CD4-positive, alpha-beta T cell (primary cell): ENCODE data around the gene TSPAN18. TPM values are rescaled to one million over a fixed set of nuclear protein-coding genes. Genes with fewer than 3 reads are reported as not detected.

Source experiments
- ATAC-seq: fragments of 200-7000 bp; cut with Tn5 transposase; one replicate; pipeline ENCODE4 v1.10.0; 2022; ENCODE audit warnings: mild to moderate bottlenecking; ENCODE audit not compliant: poor library complexity
- CTCF ChIA-PET: fragments of 350-600 bp; sonication (Branson Sonifier 250); formaldehyde crosslinking; loops from one replicate; lab custom pipeline; 2021; ENCODE audit warnings: antibody characterized with exemption, inconsistent platforms; lab: Charles Lee
- POLR2A ChIA-PET: fragments of 350-600 bp; sonication (Branson Sonifier 250); formaldehyde crosslinking; loops from one replicate; lab custom pipeline; 2021; ENCODE audit warnings: antibody characterized with exemption, inconsistent platforms; lab: Charles Lee
- DNase-seq, 14 experiments: peaks; one replicate each; pipeline ENCODE4 v3.0.0-alpha.2; 2013 to 2020; ENCODE audit warnings: mixed read lengths in 2 of 14
- H3K27ac ChIP-seq, 2 donors: one replicate each; pipeline versions ENCODE4 v1.5.1 to v1.7.0; 2013; ENCODE audit warnings: low read length in 2 of 2, low read depth in 1 of 2, mild to moderate bottlenecking in 1 of 2
- H3K27me3 ChIP-seq, 2 experiments: 1 replicate in 1 of 2; 2 replicates in 1 of 2; pipeline versions ENCODE4 v1.6.1 to v1.7.0; 2013; ENCODE audit warnings: low read length in 2 of 2, control low read depth in 1 of 2, mild to moderate bottlenecking in 1 of 2, moderate library complexity in 1 of 2; ENCODE audit not compliant: insufficient read depth in 2 of 2, control insufficient read depth in 1 of 2
- H3K36me3 ChIP-seq: one replicate; pipeline ENCODE4 v1.6.1; 2013; ENCODE audit warnings: low read length, control low read depth; ENCODE audit not compliant: insufficient read depth
- H3K4me1 ChIP-seq: one replicate; pipeline ENCODE4 v1.6.1; 2013; ENCODE audit warnings: low read length, control low read depth; ENCODE audit not compliant: insufficient read depth
- H3K4me3 ChIP-seq: one replicate; pipeline ENCODE4 v1.5.1; 2013; ENCODE audit warnings: mild to moderate bottlenecking, low read length, moderate library complexity
- H3K9me3 ChIP-seq, 2 experiments: 1 replicate in 1 of 2; 2 replicates in 1 of 2; pipeline versions ENCODE4 v1.6.1 to v1.7.0; 2013; ENCODE audit warnings: low read length in 2 of 2, mild to moderate bottlenecking in 2 of 2, control low read depth in 1 of 2, moderate library complexity in 1 of 2; ENCODE audit not compliant: control insufficient read depth in 1 of 2, insufficient read depth in 1 of 2
- H3K27ac Mint-ChIP-seq: one replicate; pipeline ENCODE4 v1.8.0; 2020; ENCODE audit warnings: mixed read lengths
- H3K27me3 Mint-ChIP-seq: one replicate; pipeline ENCODE4 v1.8.0; 2021; ENCODE audit warnings: mixed read lengths
- H3K36me3 Mint-ChIP-seq: one replicate; pipeline ENCODE4 v1.8.0; 2021; ENCODE audit warnings: low read depth, mixed read lengths
- H3K4me1 Mint-ChIP-seq: one replicate; pipeline ENCODE4 v1.8.0; 2021; ENCODE audit warnings: low read depth, mixed read lengths
- H3K4me3 Mint-ChIP-seq: one replicate; pipeline ENCODE4 v1.8.0; 2020; ENCODE audit warnings: mild to moderate bottlenecking, mixed read lengths
- H3K9me3 Mint-ChIP-seq: one replicate; pipeline ENCODE4 v1.8.0; 2020; ENCODE audit warnings: mixed read lengths
- intact Hi-C, 2 experiments: fragments of 100-400 bp; cut with DNase I in 1 of 2; cut with micrococcal nuclease in 1 of 2; formaldehyde crosslinking; loops; one replicate each; pipeline versions ENCODE4 v1.15.1 to v1.9.0; 2023 to 2025; cut with DNase I, micrococcal nuclease
- total RNA-seq, 174 experiments: library from RNA in 2 of 174; stranded (reverse) in 2 of 174; gene quantifications; one replicate each; pipeline ENCODE4 v1.2.3 and lab custom pipeline; 2021 to 2026
- TF ChIP-seq, protein P1 (sequence below): fragments of 200-600 bp; IDR thresholded peaks from one replicate; pipeline ENCODE4 v1.8.0; 2022; ENCODE audit warnings: antibody characterized with exemption, mild to moderate bottlenecking

The TSPAN18 gene
- total RNA-seq, 2 experiments from 2014 or later: 23.0 to 25.3 TPM

DNA sequence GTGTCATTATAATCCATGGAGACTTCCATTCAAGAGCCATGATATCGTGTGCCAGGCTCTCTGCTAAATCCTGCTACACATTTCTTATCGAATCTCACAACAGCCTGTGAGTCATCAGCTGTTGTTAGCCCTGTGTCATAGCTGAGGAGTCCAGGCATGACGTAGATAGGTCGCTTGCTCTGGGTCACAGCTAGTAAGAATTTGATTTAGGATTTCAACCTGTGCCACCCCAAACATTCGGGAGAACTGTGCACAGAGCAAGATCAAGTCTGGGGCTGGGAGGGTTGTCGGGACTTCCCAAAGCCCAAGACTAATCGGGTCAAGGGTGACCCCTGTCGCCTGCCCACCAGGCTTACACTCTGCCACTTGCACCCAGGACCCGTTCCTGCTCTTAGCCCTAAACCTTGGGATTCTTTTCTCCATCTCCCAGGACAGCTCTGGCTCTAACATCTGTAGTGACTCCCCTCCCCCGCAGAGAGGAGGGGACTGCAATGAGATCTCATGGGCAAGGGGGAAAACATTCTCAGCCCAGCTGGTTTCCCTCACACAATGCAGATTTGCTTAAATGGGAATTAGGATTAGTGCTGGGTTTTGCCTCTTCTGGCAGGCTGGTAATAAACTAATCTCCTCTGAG, 34.3 kb downstream of the TSPAN18 start:
- peaks cover under 1 to 5% of the 10 kb centered on the region in 2 experiments for H3K9me3 ChIP-seq
- ChIA-PET CTCF (no interaction called here), POLR2A (no interaction called here)
- Mint-ChIP-seq H3K4me1 (no peaks in the 10 kb centered on the region), H3K27me3 (no peaks in the 10 kb centered on the region), H3K9me3 (peaks cover 6% of the 10 kb centered on the region), H3K4me3 (no peak overlapping the region), H3K27ac (no peak overlapping the region), H3K36me3 (peaks cover 24% of the 10 kb centered on the region)
- no peak overlapping the region for H3K27ac ChIP-seq
- intact Hi-C loops: no loop called here
- no peaks in the 10 kb centered on the region for H3K27me3 ChIP-seq
- peaks cover 6% of the 10 kb centered on the region for H3K4me1 ChIP-seq
- H3K36me3 ChIP-seq: peaks cover 17% of the 10 kb centered on the region
- ATAC-seq (no peak), DNase-seq (no peak)
- TF ChIP-seq, protein P1, sequence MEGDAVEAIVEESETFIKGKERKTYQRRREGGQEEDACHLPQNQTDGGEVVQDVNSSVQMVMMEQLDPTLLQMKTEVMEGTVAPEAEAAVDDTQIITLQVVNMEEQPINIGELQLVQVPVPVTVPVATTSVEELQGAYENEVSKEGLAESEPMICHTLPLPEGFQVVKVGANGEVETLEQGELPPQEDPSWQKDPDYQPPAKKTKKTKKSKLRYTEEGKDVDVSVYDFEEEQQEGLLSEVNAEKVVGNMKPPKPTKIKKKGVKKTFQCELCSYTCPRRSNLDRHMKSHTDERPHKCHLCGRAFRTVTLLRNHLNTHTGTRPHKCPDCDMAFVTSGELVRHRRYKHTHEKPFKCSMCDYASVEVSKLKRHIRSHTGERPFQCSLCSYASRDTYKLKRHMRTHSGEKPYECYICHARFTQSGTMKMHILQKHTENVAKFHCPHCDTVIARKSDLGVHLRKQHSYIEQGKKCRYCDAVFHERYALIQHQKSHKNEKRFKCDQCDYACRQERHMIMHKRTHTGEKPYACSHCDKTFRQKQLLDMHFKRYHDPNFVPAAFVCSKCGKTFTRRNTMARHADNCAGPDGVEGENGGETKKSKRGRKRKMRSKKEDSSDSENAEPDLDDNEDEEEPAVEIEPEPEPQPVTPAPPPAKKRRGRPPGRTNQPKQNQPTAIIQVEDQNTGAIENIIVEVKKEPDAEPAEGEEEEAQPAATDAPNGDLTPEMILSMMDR: no peak
- H3K4me3 ChIP-seq: no peak overlapping the region

DNA sequence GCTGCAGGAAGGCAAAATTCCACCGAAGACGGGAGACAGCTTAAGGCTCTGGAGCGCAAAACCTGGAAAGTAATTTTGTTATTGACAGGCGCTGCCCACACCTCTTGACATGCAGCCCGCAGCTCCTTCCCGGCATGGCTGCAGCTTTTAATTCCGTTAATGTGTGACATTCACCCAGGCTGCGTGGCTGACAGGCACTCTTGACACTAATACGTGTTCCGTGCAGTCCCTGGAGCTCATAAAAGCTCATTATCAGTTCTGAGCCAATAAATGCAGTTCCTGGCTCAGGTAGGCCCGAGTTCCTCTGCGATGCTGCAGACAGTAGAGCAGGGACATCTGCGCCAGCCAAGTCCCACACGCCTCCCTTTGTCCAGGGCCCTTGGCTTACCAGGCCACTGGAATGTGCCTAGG, 34.8 kb downstream of the TSPAN18 start:
- H3K4me3 Mint-ChIP-seq: no peak overlapping the region
- no peaks in the 10 kb centered on the region for H3K27me3 Mint-ChIP-seq
- peaks cover 6% of the 10 kb centered on the region for H3K4me1 ChIP-seq
- no peaks in the 10 kb centered on the region for H3K4me1 Mint-ChIP-seq
- peaks cover 4 to 5% of the 10 kb centered on the region in 2 experiments for H3K9me3 ChIP-seq
- H3K27ac ChIP-seq: no peak overlapping the region
- no peaks in the 10 kb centered on the region for H3K27me3 ChIP-seq
- peaks cover 6% of the 10 kb centered on the region for H3K9me3 Mint-ChIP-seq
- H3K27ac Mint-ChIP-seq: no peak overlapping the region
- DNase-seq (no peak), ATAC-seq (no peak)
- intact Hi-C loops: no loop called here
- TF ChIP-seq, protein P1: no peak
- ChIA-PET POLR2A (no interaction called here), CTCF (no interaction called here)
- H3K36me3 Mint-ChIP-seq: peaks cover 27% of the 10 kb centered on the region
- no peak overlapping the region for H3K4me3 ChIP-seq
- peaks cover 22% of the 10 kb centered on the region for H3K36me3 ChIP-seq

DNA sequence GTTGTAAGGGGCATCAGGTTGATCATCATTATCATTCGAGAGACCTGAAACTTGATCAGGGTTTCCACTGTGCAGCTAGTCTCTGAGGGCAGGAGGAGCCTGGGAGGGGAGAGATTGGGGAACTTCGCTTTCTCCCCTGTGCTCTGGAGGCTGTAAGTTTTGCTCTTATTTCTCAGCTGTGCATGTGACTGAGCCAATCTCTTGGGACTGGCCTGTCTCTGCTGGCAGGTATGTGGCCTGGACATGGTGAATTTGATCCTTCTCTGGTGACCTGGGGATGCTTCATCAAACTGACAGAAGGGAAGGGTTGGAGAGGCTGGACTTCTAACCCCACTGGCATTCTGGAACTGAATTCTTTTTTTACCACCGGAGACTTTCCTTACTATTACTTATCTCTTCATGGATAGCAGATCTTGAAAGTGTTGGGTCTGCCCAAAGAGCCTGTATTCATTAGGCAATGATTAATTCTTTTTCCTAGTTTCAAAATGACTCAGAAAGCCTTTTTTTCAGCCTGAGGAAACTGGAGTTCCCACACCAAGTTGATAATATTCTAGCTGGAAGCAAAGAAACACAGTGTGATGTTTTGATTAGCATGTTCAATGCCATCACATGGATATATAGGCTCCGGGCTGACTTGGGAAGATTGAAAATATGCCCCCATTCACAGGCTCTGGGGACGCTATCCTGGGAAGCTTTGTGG, 36.5 kb downstream of the TSPAN18 start:
- peaks cover 6% of the 10 kb centered on the region for H3K4me1 ChIP-seq
- no peak overlapping the region for H3K27ac Mint-ChIP-seq
- ChIA-PET POLR2A (no interaction called here), CTCF (no interaction called here)
- TF ChIP-seq, protein P1: no peak
- no peak overlapping the region for H3K27ac ChIP-seq
- H3K36me3 ChIP-seq: peaks cover 35% of the 10 kb centered on the region
- peaks cover 43% of the 10 kb centered on the region for H3K36me3 Mint-ChIP-seq
- H3K4me1 Mint-ChIP-seq: no peaks in the 10 kb centered on the region
- intact Hi-C loops: no loop called here
- no peak overlapping the region for H3K4me3 Mint-ChIP-seq
- no peaks in the 10 kb centered on the region for H3K27me3 ChIP-seq
- H3K4me3 ChIP-seq: no peak overlapping the region
- peaks cover 5% of the 10 kb centered on the region for H3K9me3 Mint-ChIP-seq
- no peak for ATAC-seq
- peaks cover 0 to 4% of the 10 kb centered on the region in 2 experiments for H3K9me3 ChIP-seq
- no peaks in the 10 kb centered on the region for H3K27me3 Mint-ChIP-seq
- DNase-seq: no peak
